Measurements from ENCODE around the gene GRAMD2B. TPM values are rescaled to one million over a fixed set of nuclear protein-coding genes. Genes with fewer than 3 reads are reported as not detected.

The GRAMD2B gene
- polyA plus RNA-seq, 1 donor from 2014 or later = not detected

- Histone ChIP-seq H3F3A (ENCODE audit: insufficient read depth, low read length, poor library complexity, severe bottlenecking) (no peaks in the 10 kb centered on the region), H3K36me3 (ENCODE audit: insufficient read depth, low read length) (no peaks in the 10 kb centered on the region), H3K9me2 (ENCODE audit: insufficient read depth, low read length) (no peaks in the 10 kb centered on the region), H3K9ac (ENCODE audit: low read length) (no peak overlapping the region), H3K4me2 (ENCODE audit: low read length) (no peak overlapping the region), H3K27ac (ENCODE audit: low read length) (no peak overlapping the region), H3K27me3 (ENCODE audit: insufficient read depth, low read depth, low read length) (no peaks in the 10 kb centered on the region), H2AFZ (ENCODE audit: low read depth, low read length) (no peak overlapping the region), H3K9me3 (ENCODE audit: low read length) (no peaks in the 10 kb centered on the region), H3K4me3 (ENCODE audit: low read length) (no peak overlapping the region), H4K20me1 (ENCODE audit: insufficient read depth) (no peaks in the 10 kb centered on the region), H3K79me2 (replicated peaks; ENCODE audit: insufficient read depth, low read length) (no peaks in the 10 kb centered on the region)
- TF ChIP-seq MXI1 (conservative IDR thresholded peaks at IDR 0.05; ENCODE audit: poor library complexity, severe bottlenecking) = no peak
- TF ChIP-seq REST (IDR thresholded peaks at IDR 0.05; ENCODE audit: borderline replicate concordance) = no peak
- no peak for TF ChIP-seq TAF1 (IDR thresholded peaks at IDR 0.05; ENCODE audit: low read depth)
- TF ChIP-seq POLR2AphosphoS5 (IDR thresholded peaks at IDR 0.05) = no peak
- TF ChIP-seq RAD21 (conservative IDR thresholded peaks at IDR 0.05) = no peak
- TF ChIP-seq SMC3 (conservative IDR thresholded peaks at IDR 0.05; ENCODE audit: poor library complexity) = no peak
- TF ChIP-seq EZH2 (IDR thresholded peaks at IDR 0.05; ENCODE audit: borderline replicate concordance, insufficient read depth, low read length, poor library complexity, severe bottlenecking) = no peak
- no peak for TF ChIP-seq EP300 (conservative IDR thresholded peaks at IDR 0.05; ENCODE audit: poor library complexity, severe bottlenecking)
- no peak for TF ChIP-seq CTCF (IDR thresholded peaks at IDR 0.05; ENCODE audit: poor library complexity, severe bottlenecking)
Observed at GRCh38 chr5:126446498-126447224, 23.5 kb downstream of the GRAMD2B start.

GRCh38 chr5:126448720-126449119 lies 25.5 kb downstream of the GRAMD2B start:
- no peaks in the 10 kb centered on the region for H3K27me3 ChIP-seq (ENCODE audit: insufficient read depth, low read depth, low read length)
- H4K20me1 ChIP-seq (ENCODE audit: insufficient read depth) = no peaks in the 10 kb centered on the region
- no peak overlapping the region for H3K9ac ChIP-seq (ENCODE audit: low read length)
- no peak overlapping the region for H2AFZ ChIP-seq (ENCODE audit: low read depth, low read length)
- H3K36me3 ChIP-seq (ENCODE audit: insufficient read depth, low read length) = no peaks in the 10 kb centered on the region
- no peak overlapping the region for H3K4me3 ChIP-seq (ENCODE audit: low read length)
- TF ChIP-seq EP300 (conservative IDR thresholded peaks at IDR 0.05; ENCODE audit: poor library complexity, severe bottlenecking) = no peak
- no peak for TF ChIP-seq POLR2AphosphoS5 (IDR thresholded peaks at IDR 0.05)
- TF ChIP-seq SMC3 (conservative IDR thresholded peaks at IDR 0.05; ENCODE audit: poor library complexity) = no peak
- no peak for TF ChIP-seq MXI1 (conservative IDR thresholded peaks at IDR 0.05; ENCODE audit: poor library complexity, severe bottlenecking)
- no peak for TF ChIP-seq TAF1 (IDR thresholded peaks at IDR 0.05; ENCODE audit: low read depth)
- no peak for TF ChIP-seq EZH2 (IDR thresholded peaks at IDR 0.05; ENCODE audit: borderline replicate concordance, insufficient read depth, low read length, poor library complexity, severe bottlenecking)
- TF ChIP-seq RAD21 (conservative IDR thresholded peaks at IDR 0.05) = no peak
- no peak for TF ChIP-seq CTCF (IDR thresholded peaks at IDR 0.05; ENCODE audit: poor library complexity, severe bottlenecking)
- no peak for TF ChIP-seq REST (IDR thresholded peaks at IDR 0.05; ENCODE audit: borderline replicate concordance)
- no peaks in the 10 kb centered on the region for H3K79me2 ChIP-seq (replicated peaks; ENCODE audit: insufficient read depth, low read length)
- no peaks in the 10 kb centered on the region for H3K9me2 ChIP-seq (ENCODE audit: insufficient read depth, low read length)
- H3K4me2 ChIP-seq (ENCODE audit: low read length) = no peak overlapping the region
- H3K9me3 ChIP-seq (ENCODE audit: low read length) = no peaks in the 10 kb centered on the region
- H3K27ac ChIP-seq (ENCODE audit: low read length) = no peak overlapping the region
- H3F3A ChIP-seq (ENCODE audit: insufficient read depth, low read length, poor library complexity, severe bottlenecking) = no peaks in the 10 kb centered on the region
